ENCODE results near the gene PLCB3.

Gene PLCB3

GRCh38 chr11:64290352-64291261 is 39.3 kb downstream of the PLCB3 start:
- no peak for DNase-seq

- no peak for DNase-seq
Observed at GRCh38 chr11:64291262-64291751, 40.0 kb downstream of the PLCB3 start, which contains the start of gene KCNK4. KCNK4 (plus strand) TSS chr11:64291302; CDS start chr11:64293019, 1,717 bp downstream.

- no peak for DNase-seq
Observed at GRCh38 chr11:64291752-64292459, 40.6 kb downstream of the PLCB3 start.

DNA sequence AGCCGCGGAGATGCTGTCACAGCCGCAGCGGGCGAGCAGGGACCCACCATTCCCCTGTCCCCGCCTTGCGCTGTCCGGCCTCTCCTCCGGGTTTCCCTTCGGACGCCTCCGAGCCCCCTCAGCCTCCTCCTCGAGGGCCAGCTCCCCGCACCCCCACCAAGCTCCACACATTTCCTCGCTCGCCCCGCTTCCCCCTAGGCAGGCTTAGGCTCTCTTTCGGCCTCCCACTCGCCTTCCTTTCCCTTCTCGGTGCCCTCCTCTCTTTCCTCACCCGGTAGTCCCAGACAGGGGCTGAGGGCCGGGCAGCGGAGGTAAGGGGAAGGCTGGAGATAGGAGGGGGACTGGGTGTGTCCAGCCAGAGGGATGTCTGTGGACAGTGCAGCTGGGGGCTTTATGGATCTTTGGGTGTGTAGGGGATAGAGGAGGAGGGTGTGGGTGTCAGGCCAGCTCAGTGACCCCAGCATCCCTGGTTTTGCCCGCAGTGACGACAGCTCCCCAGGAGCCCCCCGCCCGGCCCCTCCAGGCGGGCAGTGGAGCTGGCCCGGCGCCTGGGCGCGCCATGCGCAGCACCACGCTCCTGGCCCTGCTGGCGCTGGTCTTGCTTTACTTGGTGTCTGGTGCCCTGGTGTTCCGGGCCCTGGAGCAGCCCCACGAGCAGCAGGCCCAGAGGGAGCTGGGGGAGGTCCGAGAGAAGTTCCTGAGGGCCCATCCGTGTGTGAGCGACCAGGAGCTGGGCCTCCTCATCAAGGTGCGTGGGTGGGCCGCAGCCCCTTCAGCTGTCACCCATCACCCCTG is 41.3 kb downstream of the PLCB3 start:
- DNase-seq = no peak

- DNase-seq = no peak
Observed at GRCh38 chr11:64294774-64295173, 43.4 kb downstream of the PLCB3 start.

GRCh38 chr11:64295760-64296159 is 44.4 kb downstream of the PLCB3 start:
- no peak for DNase-seq

DNA sequence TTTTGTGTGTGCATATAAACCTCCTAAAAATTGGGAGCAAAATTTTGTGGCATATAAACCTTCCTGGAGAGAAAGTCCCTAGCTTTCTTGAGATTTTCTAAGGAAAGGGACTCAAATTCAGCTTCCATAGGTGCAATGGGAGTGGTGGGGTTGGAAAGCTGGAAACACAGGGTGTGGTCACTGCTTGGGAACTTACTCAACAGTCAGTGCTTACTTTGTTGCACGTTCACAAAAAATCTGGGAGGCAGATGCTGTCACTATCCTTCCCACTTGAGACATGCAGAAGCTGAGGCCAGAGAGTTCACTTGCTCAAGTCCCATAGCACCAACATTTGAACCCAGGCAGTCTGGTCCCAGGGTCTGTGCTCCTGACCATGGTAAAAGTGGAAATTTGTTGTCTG is 44.9 kb downstream of the PLCB3 start:
- no peak for DNase-seq

DNA sequence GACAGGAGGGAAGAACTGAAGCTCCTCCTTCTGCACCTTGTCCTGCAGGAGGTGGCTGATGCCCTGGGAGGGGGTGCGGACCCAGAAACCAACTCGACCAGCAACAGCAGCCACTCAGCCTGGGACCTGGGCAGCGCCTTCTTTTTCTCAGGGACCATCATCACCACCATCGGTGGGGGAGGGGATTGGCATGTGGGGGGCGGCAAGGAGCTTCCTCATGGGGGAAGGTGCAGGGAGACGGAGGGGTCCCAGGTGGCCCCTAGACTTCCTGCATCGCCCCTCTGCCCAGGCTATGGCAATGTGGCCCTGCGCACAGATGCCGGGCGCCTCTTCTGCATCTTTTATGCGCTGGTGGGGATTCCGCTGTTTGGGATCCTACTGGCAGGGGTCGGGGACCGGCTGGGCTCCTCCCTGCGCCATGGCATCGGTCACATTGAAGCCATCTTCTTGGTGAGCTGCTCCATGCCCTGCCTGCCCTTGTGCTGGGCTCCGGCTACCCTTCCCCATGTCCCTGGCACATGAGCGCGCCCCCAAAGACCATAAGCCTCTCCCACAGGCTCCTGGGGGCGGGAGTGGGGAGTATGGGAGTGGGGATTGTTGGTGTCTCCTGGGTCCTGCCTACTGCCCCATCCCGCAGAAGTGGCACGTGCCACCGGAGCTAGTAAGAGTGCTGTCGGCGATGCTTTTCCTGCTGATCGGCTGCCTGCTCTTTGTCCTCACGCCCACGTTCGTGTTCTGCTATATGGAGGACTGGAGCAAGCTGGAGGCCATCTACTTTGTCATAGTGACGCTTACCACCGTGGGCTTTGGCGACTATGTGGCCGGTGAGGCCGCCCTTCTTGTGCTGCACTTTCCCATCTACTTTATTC is 45.7 kb downstream of the PLCB3 start:
- DNase-seq = no peak

GRCh38 chr11:64297699-64298358 is 46.5 kb downstream of the PLCB3 start:
- peak; percentile 62 for DNase-seq

DNA sequence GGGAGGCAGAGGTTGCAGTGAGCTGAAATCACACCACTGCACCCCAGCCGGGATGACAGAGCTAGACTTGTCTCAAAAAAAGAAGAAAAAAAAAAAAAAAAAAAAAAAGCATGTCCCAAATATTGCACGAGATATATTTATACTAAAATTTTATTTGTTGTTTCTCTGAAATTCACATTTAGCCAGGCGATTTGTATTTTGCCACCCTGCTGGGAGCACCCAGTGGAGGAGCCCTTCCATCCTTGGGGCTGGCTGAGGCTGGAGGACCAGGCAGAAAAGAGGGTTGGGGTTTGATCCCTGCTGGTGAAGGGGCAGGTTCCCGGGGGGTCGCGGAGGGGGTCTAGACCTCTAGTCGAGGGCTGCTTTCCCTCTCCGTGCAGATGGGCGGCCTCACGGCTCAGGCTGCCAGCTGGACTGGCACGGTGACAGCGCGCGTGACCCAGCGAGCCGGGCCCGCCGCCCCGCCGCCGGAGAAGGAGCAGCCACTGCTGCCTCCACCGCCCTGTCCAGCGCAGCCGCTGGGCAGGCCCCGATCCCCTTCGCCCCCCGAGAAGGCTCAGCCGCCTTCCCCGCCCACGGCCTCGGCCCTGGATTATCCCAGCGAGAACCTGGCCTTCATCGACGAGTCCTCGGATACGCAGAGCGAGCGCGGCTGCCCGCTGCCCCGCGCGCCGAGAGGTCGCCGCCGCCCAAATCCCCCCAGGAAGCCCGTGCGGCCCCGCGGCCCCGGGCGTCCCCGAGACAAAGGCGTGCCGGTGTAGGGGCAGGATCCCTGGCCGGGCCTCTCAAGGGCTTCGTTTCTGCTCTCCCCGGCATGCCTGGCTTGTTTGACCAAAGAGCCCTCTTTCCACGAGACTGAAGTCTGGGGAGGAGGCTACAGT is 47.9 kb downstream of the PLCB3 start:
- DNase-seq = peak; percentile 48

DNA sequence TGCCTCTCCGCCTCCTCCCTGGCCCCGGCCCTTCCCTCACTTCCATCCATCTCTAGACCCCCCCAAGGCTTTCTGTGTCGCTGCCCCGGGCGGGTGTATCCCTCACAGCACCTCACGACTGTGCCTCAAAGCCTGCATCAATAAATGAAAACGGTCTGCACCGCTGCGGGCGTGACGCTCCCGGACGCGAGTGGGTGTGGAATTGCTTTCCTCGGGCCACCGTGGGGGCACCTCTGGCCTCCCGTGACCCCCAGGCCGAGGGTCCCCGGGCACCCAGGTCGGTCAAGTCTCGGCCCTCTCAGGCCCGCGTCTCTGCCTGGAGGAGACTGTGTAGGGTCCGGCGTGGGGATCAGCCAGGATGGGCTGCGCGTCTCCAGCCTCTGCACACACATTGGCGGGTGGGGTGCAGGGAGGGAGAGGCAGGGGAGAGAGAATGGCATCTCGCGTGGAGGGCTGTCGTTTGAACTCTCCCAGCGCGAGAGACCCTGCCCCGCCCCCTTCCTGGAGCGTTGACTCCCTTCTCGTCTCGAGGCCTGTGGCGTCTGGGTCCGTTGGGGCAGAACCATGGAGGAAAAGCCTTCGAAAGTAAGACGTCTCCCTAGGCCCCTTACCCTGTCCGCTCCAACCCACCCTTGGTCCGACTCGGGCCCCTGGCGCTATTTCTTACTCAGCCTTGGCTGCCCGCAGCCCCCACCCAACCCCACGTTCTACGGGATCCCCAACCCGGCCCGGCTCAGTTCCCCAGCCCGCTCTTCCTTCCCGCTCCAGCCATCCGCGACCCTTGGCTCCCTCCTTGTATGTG is 48.7 kb downstream of the PLCB3 start, which contains the start of gene CATSPERZ:
CATSPERZ (plus strand) TSS at position 512 of the 802 bp plus-strand sequence; CDS start at position 565, 53 bp downstream.
- no peak for DNase-seq

GRCh38 chr11:64303109-64304031 is 52.0 kb downstream of the PLCB3 start:
- no peak for DNase-seq

GRCh38 chr11:64304032-64304315 is 52.6 kb downstream of the PLCB3 start:
- DNase-seq = no peak

- DNase-seq = peak; percentile 98
Observed at GRCh38 chr11:64304316-64305072, 53.2 kb downstream of the PLCB3 start.

GRCh38 chr11:64305075-64305690 is 53.9 kb downstream of the PLCB3 start, which contains the start of gene ESRRA:
ESRRA (plus strand) TSS chr11:64305524; CDS start chr11:64307180, 1,656 bp downstream.
- DNase-seq = peak; percentile 100

- peak; percentile 91 for DNase-seq
Observed at GRCh38 chr11:64305691-64306562, 54.6 kb downstream of the PLCB3 start.
